HepG2 (cell line): ENCODE measurements around the gene GLG1. TPM values are rescaled to one million over a fixed set of nuclear protein-coding genes. Genes with fewer than 3 reads are reported as not detected.

Experiments used
- ATM ChIP-seq: fragments of 450-650 bp; IDR thresholded peaks from 2 replicates; pipeline ENCODE4 v1.7.1; 2017; ENCODE audit warnings: mild to moderate bottlenecking, borderline replicate concordance
- CENPT ChIP-seq: sonication (generic); formaldehyde crosslinking; IDR thresholded peaks from 2 replicates; pipeline ENCODE4 v1.8.0; 2022; ENCODE audit warnings: low read depth, mild to moderate bottlenecking, moderate library complexity, missing genetic modification reagents
- KMT2B ChIP-seq: IDR thresholded peaks from 2 replicates; pipeline ENCODE4 v1.6.1; 2016; ENCODE audit warnings: missing genetic modification reagents, missing compliant biosample characterization
- NR2F6 ChIP-seq, 2 experiments: IDR thresholded peaks; 2 replicates each; pipeline ENCODE4 v1.6.1; 2016; ENCODE audit warnings: antibody characterized with exemption in 1 of 2, mild to moderate bottlenecking in 1 of 2
- SKI ChIP-seq: fragments of 450-650 bp; IDR thresholded peaks from one replicate; pipeline ENCODE4 v1.6.1; 2018; ENCODE audit warnings: mild to moderate bottlenecking; ENCODE audit not compliant: partially characterized antibody
- ZFP62 ChIP-seq: sonication (generic); formaldehyde crosslinking; IDR thresholded peaks from 2 replicates; pipeline ENCODE4 v1.4.0; 2020; ENCODE audit warnings: missing genetic modification reagents
- ZNF143 ChIP-seq: sonication (generic); formaldehyde crosslinking; IDR thresholded peaks from 2 replicates; pipeline ENCODE4 v1.4.0; 2020; ENCODE audit warnings: missing genetic modification reagents
- ZNF292 ChIP-seq: sonication (generic); formaldehyde crosslinking; IDR thresholded peaks from 2 replicates; pipeline ENCODE4 v1.8.1; 2022; ENCODE audit warnings: mild to moderate bottlenecking, low read depth, missing genetic modification reagents, borderline replicate concordance
- ZNF33B ChIP-seq: sonication (generic); formaldehyde crosslinking; IDR thresholded peaks from 2 replicates; pipeline ENCODE4 v1.5.1; 2020; ENCODE audit warnings: mild to moderate bottlenecking, missing genetic modification reagents
- ZNF431 ChIP-seq: sonication (generic); formaldehyde crosslinking; IDR thresholded peaks from 2 replicates; pipeline ENCODE4 v1.9.0; 2022; ENCODE audit warnings: missing genetic modification reagents, low read depth, mild to moderate bottlenecking, borderline replicate concordance
- ZNF792 ChIP-seq: IDR thresholded peaks from 2 replicates; pipeline ENCODE4 v1.6.1; 2016
- ZNF891 ChIP-seq: sonication (generic); formaldehyde crosslinking; IDR thresholded peaks from 2 replicates; pipeline ENCODE4 v1.5.0; 2020; ENCODE audit warnings: mild to moderate bottlenecking, missing genetic modification reagents
- polyA plus RNA-seq, 8 experiments: library from polyadenylated mRNA; depleted of rRNA in 3 of 8; stranded (reverse) in 7 of 8; unstranded in 1 of 8; fragments of >200 nt; fragmentation: Illumina TruSeq in 4 of 8; extraction: Trizol in 4 of 8; gene quantifications; 2 replicates each; pipeline versions ENCODE4 v1.2.1 to v1.2.3, GENCODE V29; 2011 to 2016; ENCODE audit warnings: low read depth in 4 of 8, missing spikeins in 1 of 8, mixed read lengths in 1 of 8; ENCODE audit not compliant: insufficient read depth in 1 of 8
- total RNA-seq, 5 experiments: library from RNA; depleted of rRNA; stranded (reverse); fragments of >200 nt; fragmentation: Illumina TruSeq; extraction: Trizol; gene quantifications; 2 replicates each; pipeline ENCODE4 v1.2.3, GENCODE V29; 2016; ENCODE audit warnings: low read depth in 1 of 5
- TF ChIP-seq, protein P1 (sequence below): sonication (generic); formaldehyde crosslinking; IDR thresholded peaks from 2 replicates; pipeline ENCODE4 v1.5.0; 2020; ENCODE audit warnings: missing genetic modification reagents
- TF ChIP-seq, protein P2 (sequence below): sonication (generic); formaldehyde crosslinking; IDR thresholded peaks from 2 replicates; pipeline ENCODE4 v1.8.0; 2022; ENCODE audit warnings: missing genetic modification reagents, mild to moderate bottlenecking, moderate library complexity, borderline replicate concordance
- TF ChIP-seq, protein P3 (sequence below): fragments of 450-650 bp; IDR thresholded peaks from 2 replicates; pipeline ENCODE4 v1.6.1; 2017
- TF ChIP-seq, protein P4 (sequence below): sonication (generic); formaldehyde crosslinking; IDR thresholded peaks from 2 replicates; pipeline ENCODE4 v1.4.0; 2020; ENCODE audit warnings: missing genetic modification reagents, borderline replicate concordance
- TF ChIP-seq, protein P5 (sequence below): sonication (generic); formaldehyde crosslinking; IDR thresholded peaks from 2 replicates; pipeline ENCODE4 v1.4.0; 2020; ENCODE audit warnings: missing genetic modification reagents
- TF ChIP-seq, protein P6 (sequence below): sonication (generic); formaldehyde crosslinking; IDR thresholded peaks from 2 replicates; pipeline ENCODE4 v1.4.0; 2020; ENCODE audit warnings: missing genetic modification reagents, borderline replicate concordance

The GLG1 gene
- total and polyA plus RNA-seq, 2 of the 13 experiments (the other 11 are each of a cell fraction or from before 2014, with no cell fraction given) = 87.7 to 141 TPM

DNA sequence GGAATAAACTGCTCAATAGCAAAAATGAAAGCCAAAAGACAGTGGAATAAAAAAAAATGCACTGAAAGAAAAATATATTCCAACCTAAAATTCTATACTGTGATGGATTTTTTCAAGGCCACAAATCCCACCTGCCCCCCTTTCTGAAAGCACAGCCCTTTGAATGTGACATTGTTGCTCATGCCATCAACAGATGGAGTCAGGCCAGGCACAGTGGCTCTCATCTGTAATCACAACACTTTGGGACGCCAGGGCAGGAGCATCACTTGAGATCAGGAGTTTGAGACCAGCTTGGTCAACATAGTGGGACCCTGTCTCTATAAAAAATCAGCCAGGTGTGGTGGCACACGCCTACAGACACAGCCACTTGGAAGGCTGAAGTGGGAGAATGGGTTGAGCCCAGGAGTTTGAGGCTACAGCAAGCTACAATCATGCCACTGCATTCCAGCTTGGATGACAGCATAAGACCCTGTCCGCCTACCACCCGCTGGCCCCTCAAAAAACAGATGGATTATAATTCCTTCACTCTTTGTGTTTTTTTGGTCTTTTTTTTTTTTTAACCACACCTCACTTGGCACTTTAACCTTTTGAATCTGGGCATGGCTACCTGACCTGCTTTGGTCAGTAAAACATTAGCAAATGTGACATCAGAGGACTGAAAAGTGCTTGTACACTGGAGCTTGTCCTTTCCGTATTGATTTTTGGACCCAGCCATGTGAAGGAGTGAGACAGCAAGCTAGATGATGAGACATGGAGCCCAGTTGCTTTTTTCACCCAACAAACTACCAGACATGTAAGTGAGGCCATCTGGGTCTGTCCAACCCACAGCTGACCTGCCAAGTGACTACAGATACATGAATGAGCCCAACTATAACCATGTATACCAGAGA is 36.3 kb downstream of the GLG1 start (continued):
- TF ChIP-seq, protein P1, sequence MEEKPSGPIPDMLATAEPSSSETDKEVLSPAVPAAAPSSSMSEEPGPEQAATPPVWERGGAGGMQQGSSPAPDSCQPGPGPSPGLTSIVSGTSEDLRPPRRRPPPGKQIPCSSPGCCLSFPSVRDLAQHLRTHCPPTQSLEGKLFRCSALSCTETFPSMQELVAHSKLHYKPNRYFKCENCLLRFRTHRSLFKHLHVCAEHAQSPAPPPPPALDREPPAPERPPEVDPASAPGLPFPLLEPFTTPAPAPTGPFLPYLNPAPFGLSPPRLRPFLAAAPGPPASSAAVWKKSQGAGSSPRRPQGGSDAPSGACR (CRISPR knock-in tag) = 0 out of 2 replicates have a peak, but pooled peaks have one; percentile 32
- TF ChIP-seq, protein P2, sequence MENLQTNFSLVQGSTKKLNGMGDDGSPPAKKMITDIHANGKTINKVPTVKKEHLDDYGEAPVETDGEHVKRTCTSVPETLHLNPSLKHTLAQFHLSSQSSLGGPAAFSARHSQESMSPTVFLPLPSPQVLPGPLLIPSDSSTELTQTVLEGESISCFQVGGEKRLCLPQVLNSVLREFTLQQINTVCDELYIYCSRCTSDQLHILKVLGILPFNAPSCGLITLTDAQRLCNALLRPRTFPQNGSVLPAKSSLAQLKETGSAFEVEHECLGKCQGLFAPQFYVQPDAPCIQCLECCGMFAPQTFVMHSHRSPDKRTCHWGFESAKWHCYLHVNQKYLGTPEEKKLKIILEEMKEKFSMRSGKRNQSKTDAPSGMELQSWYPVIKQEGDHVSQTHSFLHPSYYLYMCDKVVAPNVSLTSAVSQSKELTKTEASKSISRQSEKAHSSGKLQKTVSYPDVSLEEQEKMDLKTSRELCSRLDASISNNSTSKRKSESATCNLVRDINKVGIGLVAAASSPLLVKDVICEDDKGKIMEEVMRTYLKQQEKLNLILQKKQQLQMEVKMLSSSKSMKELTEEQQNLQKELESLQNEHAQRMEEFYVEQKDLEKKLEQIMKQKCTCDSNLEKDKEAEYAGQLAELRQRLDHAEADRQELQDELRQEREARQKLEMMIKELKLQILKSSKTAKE = no peak
- TF ChIP-seq, protein P3, sequence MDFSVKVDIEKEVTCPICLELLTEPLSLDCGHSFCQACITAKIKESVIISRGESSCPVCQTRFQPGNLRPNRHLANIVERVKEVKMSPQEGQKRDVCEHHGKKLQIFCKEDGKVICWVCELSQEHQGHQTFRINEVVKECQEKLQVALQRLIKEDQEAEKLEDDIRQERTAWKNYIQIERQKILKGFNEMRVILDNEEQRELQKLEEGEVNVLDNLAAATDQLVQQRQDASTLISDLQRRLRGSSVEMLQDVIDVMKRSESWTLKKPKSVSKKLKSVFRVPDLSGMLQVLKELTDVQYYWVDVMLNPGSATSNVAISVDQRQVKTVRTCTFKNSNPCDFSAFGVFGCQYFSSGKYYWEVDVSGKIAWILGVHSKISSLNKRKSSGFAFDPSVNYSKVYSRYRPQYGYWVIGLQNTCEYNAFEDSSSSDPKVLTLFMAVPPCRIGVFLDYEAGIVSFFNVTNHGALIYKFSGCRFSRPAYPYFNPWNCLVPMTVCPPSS = no peak
- no peak for TF ChIP-seq ATM
- peak; percentile 64; the same call in 1 of the 2 replicates for TF ChIP-seq KMT2B (CRISPR knock-in tag)
- no peak for TF ChIP-seq ZFP62 (CRISPR knock-in tag)
- no peak for TF ChIP-seq ZNF431 (CRISPR knock-in tag)
- TF ChIP-seq ZNF292 (CRISPR knock-in tag) = peak; percentile 99
- TF ChIP-seq, protein P4, sequence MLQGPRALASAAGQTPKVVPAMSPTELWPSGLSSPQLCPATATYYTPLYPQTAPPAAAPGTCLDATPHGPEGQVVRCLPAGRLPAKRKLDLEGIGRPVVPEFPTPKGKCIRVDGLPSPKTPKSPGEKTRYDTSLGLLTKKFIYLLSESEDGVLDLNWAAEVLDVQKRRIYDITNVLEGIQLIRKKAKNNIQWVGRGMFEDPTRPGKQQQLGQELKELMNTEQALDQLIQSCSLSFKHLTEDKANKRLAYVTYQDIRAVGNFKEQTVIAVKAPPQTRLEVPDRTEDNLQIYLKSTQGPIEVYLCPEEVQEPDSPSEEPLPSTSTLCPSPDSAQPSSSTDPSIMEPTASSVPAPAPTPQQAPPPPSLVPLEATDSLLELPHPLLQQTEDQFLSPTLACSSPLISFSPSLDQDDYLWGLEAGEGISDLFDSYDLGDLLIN (CRISPR knock-in tag) = no peak
- no peak for TF ChIP-seq CENPT
- peak; percentile 39 for TF ChIP-seq SKI
- TF ChIP-seq ZNF143 = no peak
- peak; percentile 81; the same call in 1 of the 2 replicates for TF ChIP-seq ZNF792 (CRISPR knock-in tag)
- peak; percentile 84 for TF ChIP-seq NR2F6 (IDR thresholded peaks at IDR 0.05)
- peak; percentile 84 for TF ChIP-seq NR2F6 (CRISPR knock-in tag; IDR thresholded peaks at IDR 0.05)
- TF ChIP-seq ZNF891 (CRISPR knock-in tag) = 0 out of 2 replicates have a peak, but pooled peaks have one; percentile 26
- no peak for TF ChIP-seq ZNF33B (CRISPR knock-in tag)
- TF ChIP-seq, protein P5, sequence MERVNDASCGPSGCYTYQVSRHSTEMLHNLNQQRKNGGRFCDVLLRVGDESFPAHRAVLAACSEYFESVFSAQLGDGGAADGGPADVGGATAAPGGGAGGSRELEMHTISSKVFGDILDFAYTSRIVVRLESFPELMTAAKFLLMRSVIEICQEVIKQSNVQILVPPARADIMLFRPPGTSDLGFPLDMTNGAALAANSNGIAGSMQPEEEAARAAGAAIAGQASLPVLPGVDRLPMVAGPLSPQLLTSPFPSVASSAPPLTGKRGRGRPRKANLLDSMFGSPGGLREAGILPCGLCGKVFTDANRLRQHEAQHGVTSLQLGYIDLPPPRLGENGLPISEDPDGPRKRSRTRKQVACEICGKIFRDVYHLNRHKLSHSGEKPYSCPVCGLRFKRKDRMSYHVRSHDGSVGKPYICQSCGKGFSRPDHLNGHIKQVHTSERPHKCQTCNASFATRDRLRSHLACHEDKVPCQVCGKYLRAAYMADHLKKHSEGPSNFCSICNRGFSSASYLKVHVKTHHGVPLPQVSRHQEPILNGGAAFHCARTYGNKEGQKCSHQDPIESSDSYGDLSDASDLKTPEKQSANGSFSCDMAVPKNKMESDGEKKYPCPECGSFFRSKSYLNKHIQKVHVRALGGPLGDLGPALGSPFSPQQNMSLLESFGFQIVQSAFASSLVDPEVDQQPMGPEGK (CRISPR knock-in tag) = 0 out of 2 replicates have a peak, but pooled peaks have one; percentile 13
- TF ChIP-seq, protein P6, sequence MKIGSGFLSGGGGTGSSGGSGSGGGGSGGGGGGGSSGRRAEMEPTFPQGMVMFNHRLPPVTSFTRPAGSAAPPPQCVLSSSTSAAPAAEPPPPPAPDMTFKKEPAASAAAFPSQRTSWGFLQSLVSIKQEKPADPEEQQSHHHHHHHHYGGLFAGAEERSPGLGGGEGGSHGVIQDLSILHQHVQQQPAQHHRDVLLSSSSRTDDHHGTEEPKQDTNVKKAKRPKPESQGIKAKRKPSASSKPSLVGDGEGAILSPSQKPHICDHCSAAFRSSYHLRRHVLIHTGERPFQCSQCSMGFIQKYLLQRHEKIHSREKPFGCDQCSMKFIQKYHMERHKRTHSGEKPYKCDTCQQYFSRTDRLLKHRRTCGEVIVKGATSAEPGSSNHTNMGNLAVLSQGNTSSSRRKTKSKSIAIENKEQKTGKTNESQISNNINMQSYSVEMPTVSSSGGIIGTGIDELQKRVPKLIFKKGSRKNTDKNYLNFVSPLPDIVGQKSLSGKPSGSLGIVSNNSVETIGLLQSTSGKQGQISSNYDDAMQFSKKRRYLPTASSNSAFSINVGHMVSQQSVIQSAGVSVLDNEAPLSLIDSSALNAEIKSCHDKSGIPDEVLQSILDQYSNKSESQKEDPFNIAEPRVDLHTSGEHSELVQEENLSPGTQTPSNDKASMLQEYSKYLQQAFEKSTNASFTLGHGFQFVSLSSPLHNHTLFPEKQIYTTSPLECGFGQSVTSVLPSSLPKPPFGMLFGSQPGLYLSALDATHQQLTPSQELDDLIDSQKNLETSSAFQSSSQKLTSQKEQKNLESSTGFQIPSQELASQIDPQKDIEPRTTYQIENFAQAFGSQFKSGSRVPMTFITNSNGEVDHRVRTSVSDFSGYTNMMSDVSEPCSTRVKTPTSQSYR (CRISPR knock-in tag) = no peak
